ENCODE data around the gene SLIT1.

The SLIT1 gene

DNA sequence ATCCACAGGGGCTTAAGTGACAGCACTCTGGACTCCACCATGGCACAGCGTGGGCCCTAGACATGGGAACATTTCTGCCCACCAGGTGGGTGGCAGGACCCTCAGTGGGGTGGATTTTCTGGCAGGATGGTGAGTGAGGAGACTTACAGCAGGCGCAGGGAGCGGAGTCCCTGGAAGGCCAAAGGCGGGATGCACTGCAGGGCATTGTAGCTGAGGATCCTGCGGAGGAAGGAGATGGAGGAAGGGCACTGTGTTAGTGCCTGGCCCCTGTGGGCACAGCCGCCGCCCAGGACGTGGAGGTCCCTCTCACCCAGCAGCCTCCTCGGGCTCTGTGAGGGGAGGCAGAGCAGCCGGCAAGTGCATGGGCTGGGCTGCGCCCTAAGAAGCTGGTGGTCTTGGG is 154.3 kb downstream of the SLIT1 start:
- DNase-seq (ENCODE audit: insufficient read length, low spot score) (no peak), FAIRE-seq (no peak)

DNA sequence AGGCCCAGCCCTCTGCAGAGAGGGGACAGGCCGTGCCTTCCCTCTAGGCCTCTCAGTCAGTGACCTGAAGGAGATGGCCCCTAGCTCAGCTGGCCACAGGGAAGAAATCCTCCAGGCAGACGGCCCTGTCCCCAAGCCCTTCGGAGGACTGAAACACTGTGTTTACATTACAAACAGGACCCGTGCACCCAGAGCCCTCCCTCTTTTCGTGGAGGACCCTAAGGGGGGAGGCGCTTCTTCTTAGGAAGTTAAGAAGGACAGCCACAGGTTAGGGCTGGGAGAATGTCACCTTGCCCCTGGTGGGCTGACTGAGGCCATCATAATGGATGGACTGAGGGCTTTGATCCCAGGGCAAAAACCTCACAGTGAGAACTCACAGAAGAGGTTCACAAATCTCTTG is 154.9 kb downstream of the SLIT1 start:
- no peak for FAIRE-seq
- DNase-seq (ENCODE audit: insufficient read length, low spot score) = no peak

DNA sequence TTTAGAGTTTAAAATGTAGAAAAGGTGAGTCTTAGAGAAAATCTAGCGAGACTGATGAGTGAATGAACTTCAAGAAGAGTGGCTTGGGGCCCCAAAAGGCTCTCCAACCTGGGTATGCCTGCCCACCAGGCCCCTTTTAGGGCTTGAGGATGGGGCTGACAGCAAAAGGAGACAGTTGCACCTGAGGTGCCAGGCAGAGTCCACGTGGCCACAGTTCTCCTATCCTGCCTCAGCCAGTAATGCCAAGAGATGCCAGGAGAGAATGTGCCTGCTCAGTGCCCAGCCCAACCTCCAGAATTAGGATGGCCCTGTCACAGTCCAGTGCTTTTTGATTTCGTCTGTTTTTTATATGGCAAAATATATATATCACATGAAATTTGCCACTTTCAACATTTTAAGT is 156.5 kb downstream of the SLIT1 start:
- no peak for FAIRE-seq
- no peak for DNase-seq (ENCODE audit: insufficient read length, low spot score)

DNA sequence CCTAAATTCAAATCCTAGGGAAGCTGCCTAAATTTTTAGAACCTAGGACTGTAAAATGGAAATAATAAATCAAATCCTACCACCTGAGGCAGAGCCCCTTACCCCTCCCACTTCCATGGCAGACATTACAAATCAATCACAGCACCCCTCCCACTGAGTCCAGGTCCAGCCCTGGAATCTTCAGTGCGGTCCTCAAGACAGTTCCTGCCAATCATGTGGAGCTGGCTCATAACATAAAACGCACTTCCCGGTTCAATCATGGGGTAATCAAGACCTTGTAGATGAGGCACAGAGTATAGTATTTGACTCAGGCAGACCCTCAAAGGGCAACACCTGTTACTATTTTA is 157.0 kb downstream of the SLIT1 start:
- DNase-seq (ENCODE audit: insufficient read length, low spot score) (no peak), FAIRE-seq (no peak)

DNA sequence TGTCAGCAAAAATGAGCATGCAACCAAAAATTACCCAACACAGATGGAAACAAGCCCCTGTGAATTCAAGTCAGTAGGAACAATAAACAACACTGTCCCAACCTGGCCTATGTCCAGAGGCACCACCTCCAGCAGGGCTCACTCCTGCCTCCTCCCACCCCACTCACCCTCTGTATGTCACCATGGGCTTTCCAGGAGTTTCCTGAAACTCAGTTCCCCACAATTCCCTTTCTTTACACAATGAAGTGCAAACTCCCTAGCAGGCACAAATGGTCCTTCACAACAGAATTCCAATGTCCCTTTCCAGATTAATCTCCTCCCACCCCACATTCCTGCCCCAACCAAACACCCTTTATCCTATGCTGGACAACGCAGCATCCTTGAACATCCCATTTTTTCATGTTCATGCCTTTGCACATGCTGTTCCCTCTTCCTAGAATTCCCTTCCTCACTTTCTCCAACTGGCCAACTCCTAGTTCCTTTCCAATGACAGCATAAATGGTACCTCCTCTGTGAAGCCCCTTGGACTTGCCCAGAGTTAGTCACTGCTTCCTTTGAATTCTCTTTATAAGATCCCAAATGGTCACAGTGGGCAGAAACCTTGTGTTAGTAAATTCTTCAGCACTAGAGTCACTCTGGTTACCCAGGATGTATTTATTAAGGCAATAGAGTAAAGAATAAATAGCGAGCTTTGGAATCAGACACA is 157.5 kb downstream of the SLIT1 start:
- DNase-seq (ENCODE audit: insufficient read length, low spot score) = no peak
- FAIRE-seq = no peak

DNA sequence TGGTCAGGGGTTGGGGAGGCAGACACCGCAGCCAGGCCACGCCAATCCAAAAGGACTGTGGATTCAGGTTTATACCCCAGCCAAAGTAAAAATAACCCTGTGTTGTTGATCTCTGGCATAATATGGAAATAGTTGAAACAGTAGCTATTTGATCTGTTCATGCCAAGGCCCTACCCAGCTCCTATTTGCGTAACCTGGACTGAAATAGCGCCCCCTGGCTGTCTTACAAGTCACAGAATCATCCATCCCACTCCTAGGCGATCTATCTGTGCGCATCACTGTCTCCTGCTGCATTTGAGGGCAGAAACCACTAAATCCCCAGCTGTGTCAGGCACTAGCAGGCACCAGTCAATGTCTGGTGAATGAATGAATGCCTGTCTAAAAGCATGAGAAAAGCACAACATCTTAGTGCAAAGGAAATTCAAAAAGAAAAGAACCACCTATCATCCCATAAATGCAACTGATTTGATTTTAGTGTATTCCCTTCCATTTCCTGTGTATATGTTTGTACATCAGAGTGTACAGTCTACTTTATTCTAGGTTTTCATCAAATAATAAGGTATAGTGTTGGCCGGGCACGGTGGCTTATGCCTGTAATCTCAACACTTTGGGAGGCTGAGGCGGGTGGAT is 160.0 kb downstream of the SLIT1 start:
- peak; percentile 89 for FAIRE-seq
- DNase-seq (ENCODE audit: insufficient read length, low spot score) = peak; percentile 54

DNA sequence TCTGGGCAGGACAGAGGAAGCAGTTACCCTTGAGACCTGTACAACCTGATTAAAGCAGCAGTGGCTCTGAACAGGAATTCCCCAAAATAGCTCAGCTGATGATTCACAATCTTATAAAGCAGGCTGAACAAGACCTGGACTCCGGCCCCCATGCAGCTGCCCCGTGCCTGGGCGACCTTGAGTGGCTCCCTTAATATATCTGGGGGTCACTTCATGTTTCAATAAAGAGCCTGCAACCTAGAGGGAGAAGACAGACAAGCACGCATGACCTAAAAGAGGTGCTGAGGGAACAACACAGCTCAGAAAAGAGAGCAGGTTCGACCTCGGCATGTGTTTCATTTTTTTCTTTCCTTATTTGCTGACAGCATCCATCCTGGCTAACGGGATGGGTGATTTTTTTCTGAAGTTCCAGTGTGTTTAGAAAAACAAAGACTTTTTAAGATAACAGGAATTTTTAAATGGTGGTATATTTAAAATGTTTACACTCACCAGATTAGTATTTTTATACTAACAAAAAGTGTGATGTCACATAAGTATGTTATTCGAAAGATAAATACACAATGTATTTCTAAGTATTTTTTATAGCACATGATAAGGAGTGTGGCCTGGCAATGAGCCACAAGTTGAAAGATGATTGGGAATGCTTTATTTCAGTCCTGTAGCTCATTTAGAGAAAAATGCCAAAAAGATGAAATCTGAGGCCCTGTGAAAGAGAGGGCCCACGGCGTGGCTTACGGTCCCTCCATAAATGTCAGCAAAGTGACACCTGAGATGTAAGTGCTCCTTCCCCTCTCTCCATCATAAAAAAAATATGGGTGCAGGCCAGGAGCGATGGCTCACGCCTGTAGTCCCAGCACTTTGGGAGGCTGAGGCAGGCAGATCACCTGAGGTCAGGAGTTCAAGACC is 161.3 kb downstream of the SLIT1 start:
- FAIRE-seq (no peak), DNase-seq (ENCODE audit: insufficient read length, low spot score) (no peak)

DNA sequence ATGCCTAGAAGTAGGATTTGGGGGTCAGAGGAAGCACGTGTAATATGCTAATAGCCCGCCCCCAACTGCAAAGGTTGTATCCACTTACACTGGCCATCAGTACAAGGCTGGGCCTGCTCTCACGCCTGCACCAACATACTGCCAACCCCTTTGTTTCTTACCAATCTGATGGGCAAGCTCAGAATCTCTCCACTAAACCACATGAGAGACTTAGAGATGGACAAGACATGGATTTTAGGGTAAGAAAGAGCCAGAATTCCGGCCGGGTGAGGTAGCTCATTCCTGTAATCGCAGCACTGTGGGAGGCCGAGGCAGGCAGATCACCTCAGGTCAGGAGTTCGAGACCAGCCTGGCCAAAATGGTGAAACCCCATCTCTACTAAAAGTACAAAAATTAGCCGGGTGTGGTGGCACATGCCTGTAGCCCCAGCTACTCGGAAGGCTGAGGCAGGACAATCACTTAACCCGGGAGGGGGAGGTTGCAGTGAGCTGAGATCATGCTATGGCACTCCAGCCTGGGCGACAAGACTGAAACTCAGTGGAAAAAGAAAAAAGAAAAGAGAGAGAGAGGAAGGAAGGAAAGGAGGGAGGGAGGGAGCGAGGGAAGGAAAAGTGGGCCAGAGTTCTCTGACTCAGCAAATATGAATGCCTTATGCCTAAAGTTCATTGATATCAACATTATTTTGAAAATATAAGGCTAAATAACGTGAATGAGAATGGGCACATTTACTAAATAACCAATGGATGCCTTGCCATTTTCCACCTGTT is 162.2 kb downstream of the SLIT1 start:
- DNase-seq (ENCODE audit: insufficient read length, low spot score) (no peak), FAIRE-seq (no peak)

DNA sequence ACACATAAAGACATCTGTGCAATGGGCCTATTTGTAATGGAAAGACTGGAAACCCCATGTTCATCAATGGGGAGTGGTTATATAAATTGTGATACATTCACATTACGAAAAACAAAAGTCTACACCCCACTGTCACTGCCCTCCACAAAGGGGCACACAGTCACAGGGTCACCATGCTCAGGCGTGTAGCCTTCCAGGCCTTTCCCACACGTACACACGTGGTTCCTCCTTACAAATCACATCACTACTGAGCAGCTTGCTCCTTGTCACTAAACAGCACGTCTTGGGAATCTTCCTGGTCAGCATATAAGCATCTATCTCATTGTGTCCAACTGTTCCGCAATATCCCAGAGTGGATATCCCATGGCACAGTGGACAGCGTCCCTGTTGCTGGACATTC is 163.1 kb downstream of the SLIT1 start:
- FAIRE-seq (no peak), DNase-seq (ENCODE audit: insufficient read length, low spot score) (no peak)

DNA sequence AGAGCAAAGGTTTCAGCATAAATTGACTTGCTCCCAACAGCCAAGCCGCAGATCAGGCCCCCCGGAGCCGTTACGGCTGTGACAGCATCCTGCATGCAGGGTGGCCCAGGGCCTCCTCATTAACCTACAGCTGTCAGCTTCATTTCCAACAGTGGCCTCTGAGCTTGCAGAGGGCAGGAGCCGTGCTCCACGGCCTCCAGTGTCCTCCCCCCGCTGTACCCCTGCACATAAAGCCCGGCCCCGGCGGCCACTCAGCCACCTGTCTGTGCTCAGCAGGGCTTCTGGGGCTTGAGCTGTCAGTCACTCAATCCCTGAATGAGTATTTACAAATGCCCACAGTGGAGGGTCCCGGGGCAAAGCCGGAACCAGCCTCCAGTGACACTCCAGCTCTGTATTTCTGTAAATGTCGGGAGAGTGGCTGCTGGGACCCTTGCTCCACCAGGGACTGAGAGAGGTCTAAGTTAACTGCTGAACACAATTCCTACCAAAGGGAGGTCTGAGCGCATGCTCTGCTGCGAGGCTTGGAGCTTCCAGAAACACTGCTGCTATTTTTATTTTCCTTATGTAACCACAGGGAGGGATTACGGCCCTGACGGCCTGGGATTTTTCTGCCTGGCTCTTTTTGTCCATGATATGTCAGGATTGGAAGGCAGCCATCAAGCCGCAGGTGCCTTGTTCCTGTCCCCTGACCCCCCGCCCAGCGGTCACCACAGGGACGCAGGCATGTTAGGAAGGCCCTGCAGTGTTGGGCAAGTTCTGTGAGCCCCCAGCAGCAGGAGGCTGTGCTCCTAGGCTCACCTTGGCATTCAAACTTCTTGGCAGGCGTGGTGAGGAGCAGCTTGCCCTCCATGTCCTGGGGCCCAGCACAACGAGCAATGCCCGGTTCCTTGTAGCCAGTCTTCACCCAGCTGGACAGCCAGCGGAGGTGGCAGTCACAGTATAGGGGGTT is 165.0 kb downstream of the SLIT1 start:
- FAIRE-seq (no peak), DNase-seq (ENCODE audit: insufficient read length, low spot score) (no peak)

DNA sequence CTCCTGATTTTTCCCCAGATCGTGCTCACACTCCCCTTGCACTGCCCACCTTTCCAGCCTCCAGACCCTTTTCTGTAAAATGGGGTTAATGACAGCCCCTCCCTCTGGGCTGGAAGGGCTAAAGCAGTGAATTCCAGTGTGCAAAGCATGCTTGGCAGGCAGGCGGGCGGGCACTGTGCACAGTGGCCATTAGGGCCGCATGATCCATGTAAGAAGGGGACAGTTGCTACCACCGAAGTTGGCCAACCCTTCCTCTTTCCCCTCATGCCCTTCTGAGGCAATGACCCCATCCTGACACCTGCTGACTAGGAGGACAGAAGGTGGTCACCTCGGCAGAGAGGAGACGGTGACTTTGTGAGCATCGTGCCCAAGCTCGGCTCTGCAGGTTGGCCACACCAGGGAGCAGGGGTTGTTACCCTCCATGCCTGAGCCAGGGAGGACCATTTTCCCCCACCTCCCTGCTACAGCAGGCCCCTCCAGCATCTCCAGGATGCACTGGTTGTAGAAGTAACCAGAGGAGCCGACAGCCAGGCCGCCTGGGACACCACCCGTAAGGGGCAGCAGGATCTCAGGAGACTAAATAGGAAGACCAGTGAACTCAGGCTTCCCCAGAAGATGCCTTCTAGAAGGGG is 166.4 kb downstream of the SLIT1 start:
- no peak for FAIRE-seq

DNA sequence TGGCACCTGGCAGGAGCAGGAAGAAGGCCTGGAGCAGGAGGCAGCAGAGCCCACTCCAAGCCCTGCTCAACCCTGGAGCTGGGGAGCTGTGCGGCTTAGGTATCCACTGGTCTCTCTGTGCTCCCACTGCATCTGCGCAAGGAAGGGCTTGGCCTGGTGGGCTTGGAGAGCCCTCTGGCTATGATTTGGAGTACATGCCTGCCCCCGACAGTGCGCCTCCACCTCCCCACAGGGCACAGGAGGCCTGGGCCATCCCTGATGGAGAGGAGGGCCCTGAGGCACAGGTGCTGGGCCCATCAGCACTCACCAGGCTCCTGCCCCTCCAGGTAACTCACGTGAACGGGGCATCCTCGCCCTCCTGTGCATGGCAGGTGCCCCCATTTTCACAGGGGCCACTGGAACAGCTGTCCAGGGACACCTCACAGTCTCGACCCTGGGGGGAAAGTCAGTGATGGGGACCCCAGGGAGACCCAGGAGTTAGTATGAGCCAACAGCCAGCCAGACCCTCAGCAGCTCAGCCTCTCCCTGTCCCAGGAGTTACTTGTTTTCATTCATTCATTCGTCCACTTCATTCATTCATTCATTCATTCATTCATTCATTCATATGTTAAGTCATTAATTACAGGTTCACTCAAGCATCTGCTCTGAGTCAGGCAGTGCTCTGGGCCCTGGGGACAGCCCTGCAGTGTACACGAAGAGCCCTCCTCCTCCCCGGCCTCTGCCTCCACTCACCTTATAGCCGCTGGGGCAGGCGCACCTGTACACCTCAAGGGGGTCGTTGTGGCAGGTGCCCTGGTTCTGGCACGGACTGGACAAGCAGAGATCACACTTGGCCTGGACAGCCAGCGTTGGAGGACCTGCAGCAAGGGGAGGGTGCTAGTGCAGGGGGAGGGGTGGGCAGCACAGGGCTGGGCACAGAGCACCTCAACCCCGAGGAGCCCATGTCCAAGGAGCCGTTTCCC is 167.2 kb downstream of the SLIT1 start:
- no peak for FAIRE-seq
- DNase-seq (ENCODE audit: insufficient read length, low spot score) = no peak

More for the DNA sequence above, 166.4 kb downstream of the SLIT1 start:
- DNase-seq (ENCODE audit: insufficient read length, low spot score) = no peak

DNA sequence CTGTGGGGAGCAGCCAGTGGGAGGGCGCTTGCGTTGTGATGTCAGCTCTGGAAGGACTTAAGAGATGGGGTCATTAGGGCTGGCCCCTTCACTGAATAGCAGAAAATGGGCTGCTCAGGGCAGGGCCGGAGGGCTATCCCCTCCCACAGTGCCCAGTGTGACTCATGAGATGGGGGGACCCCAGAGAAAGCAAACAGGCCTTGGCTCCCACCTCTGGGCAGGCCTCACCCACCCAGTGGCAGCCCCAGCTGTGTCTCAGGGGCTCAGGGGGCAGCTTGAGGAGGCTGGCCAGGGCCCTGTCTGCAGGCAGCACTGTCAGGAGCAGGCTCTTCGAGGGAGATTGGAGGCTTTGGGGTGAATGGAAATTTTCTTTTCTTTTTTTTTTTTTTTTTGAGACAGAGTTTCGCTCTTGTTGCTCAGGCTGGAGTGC is 168.3 kb downstream of the SLIT1 start:
- FAIRE-seq (no peak), DNase-seq (ENCODE audit: insufficient read length, low spot score) (no peak)

DNA sequence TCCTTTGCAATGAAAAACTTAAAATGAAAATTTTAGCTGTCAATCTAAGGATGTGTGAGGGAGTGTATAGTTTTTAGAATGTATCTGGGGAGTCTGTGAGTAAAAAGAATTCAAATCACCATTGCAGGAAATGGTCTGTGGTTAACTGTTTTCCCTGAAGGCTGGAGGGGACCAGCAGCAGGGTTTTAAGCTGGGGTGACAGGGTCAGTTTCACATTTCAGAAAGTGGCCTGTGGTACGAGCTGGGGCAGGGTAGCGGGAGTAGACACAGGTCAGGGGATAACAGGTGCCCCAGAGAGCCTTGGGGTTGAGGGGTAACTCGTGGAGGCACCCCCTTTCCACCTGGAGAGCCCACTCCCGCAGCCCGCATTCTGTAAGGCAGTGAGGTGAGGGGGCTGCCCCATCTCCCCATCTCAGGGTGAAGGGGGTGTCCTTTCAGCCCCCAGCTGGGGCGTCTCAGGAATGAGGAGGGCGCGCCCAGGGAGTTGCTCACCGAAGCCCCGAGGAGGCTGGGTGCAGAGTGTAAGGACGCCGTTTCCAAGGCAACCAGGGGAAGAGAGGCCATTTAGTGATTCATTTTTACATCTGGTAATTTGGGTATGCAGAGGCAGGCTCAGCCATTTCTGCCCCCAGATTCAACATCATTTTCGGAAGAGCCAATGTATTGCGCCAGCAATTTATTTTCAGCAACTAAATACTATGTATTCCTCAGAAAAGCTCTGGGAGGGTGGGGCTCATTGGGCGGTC is 168.9 kb downstream of the SLIT1 start:
- peak; percentile 98 for FAIRE-seq
- peak; percentile 83 for DNase-seq (ENCODE audit: insufficient read length, low spot score)

DNA sequence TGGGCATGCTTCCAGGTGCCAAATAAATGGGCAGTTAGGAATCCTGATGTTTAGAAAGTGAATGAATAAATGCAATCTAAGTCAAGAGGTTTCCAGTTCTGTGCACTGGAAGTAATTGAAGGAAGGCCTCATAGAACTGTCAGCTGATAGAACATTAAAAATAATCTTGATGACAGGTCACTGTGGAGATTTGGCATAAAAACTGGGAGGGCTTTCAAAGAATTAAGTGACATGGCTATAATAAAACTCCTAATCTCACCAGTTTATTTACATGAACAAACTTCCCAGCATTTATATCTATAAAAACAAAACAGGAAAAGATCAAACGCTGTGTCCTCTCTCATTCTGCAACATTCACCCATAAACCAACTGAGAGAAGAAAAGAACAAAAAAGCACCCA is 170.5 kb downstream of the SLIT1 start:
- no peak for FAIRE-seq

DNA sequence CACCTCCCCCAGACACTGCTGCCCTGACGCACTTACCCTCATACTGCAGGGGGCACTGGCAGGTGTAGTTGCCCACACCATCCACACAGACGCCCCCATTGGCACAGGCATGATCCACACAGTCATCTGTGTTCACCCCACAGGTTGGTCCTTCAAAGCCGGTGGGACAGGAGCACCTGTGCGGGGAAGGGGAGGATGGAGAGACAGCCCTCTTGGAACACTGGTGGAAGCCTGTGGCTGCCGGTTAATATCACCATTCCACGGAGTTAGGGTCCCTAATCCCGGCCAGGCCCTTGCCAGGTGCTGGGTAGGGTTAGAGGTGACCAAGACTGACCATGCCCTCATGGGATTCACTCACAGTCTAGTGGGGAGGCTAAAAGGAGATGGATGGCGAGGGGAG is 171.8 kb downstream of the SLIT1 start:
- FAIRE-seq (no peak), DNase-seq (ENCODE audit: insufficient read length, low spot score) (no peak)

More for the DNA sequence above, 170.5 kb downstream of the SLIT1 start:
- DNase-seq (ENCODE audit: insufficient read length, low spot score) = no peak

DNA sequence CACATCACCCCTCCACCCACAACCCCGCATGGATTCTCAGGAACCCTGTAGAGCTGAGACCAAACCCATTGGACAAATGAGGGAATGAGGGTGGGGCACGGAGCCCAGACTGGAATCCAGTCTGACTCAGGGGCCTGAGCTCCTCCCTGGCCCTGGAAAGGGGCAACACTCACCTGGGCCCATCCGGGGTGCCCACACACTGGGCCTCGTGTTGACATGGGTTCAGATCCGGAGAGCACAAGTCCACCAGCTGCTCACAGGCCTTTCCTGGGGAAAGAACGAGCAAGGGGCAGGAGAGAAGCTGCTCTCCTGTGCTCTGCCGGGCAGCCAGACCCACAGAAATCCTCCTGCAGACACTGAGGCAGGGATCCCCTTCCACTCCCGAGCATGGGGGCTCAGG is 172.2 kb downstream of the SLIT1 start:
- DNase-seq (ENCODE audit: insufficient read length, low spot score) (no peak), FAIRE-seq (no peak)

DNA sequence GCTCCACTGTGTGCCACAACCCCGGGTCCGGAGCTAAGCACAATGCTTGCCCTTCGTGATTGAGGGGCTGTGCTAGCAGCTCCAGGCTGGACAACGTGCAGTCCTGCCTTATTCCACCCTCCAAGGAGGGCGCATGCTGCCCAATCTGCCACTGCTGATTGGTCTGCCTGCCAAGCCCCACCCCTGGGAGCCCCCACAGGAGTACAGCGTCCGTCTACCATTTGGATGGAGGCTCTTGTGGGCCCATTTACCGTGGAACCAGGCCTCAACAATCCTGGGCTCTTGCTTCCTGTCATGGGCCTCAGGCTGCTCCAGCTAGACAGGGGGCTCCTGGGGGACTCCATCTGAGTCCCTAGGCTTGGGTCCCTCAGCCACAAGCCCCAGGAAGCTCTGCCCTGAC is 173.3 kb downstream of the SLIT1 start:
- DNase-seq (ENCODE audit: insufficient read length, low spot score) (no peak), FAIRE-seq (no peak)
